ENCODE results near the gene UNC13B.

The UNC13B gene

DNA sequence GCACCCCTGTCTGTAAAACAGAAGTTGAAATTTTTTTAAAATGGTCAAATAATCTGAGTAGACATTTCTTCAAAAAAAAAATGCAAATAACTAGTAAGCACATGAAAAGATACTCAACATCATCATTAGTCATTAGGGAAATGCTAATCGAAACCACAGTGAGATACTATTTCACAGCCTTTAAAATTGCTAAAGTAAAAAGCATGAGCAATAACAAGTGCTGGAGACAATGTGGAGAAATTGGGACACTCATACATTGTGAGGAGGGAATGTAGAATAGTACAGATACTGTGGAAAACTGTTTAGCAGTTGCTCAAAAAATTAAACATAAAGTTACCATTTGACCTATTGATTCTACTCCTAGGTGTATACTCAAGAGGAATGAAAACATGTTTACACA lies 269.7 kb downstream of the UNC13B start:
- no peak for DNase-seq (ENCODE audit: low read depth in 2 of 2)

GRCh38 chr9:35432076-35432475 lies 270.3 kb downstream of the UNC13B start:
- no peak for DNase-seq (ENCODE audit: low read depth in 2 of 2)

DNA sequence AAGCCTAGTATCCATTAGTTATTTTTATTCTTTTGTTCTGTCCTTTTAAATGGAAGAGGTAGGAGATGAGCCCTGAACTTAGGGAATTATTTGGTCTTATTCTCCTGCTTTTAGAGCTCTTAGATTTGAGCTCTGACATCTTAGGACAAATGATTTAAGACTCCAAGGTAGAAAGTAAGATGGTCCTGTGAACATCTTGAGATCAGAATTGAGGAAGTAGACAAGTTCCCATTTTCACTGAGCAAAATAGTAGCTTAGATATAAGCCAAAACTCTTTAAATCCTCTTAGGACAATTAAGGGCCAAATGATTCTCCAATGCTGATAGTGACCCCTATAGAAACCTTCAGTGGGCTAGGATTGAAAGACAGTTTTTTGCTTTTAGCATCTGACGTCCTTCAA lies 275.1 kb downstream of the UNC13B start:
- no peak for DNase-seq (ENCODE audit: low read depth in 2 of 2)

DNA sequence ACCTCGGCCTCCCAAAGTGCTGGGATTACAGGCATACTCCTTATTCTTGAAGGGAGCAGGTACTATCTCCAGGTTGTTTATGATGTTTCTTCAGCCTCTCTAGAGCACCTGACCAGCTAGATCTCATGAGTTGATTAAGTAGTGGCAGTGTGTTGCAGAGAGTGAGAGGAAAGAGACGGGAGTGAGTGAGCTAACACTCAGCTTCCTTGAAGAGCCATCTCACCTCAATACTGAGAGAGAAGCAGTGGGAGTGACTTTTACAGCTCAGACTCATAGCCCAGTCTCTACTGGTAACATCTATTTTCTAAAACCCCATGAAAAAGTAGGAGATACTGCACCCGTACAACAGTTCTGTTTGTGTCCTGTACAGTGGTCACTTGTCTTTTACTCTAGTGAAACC lies 284.2 kb downstream of the UNC13B start:
- no peak for DNase-seq (ENCODE audit: low read depth in 2 of 2)

- no peak for DNase-seq (ENCODE audit: low read depth in 2 of 2)
Observed at GRCh38 chr9:35448496-35448895, 286.7 kb downstream of the UNC13B start.

GRCh38 chr9:35452481-35452880 lies 290.7 kb downstream of the UNC13B start:
- DNase-seq (ENCODE audit: low read depth in 2 of 2): no peak

DNA sequence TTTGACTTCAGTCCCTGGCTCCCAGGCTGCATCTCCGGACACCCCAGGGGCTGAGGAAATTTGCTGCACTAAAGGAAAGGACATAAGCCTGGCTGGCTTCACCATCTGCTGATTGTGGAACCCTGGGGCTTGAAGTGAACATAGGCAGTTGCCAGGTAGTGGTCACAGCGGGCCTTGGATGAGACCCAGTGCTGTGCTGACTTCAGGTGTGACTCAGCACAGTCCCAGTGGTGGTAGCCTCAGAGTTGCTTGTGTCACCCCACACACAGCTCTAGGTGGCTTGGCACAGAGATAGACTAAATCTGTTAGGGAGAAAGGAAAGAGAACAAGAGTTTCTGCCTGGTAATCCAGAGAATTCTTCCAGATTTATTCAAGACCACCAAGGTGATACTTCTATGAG lies 292.0 kb downstream of the UNC13B start:
- no peak for DNase-seq (ENCODE audit: low read depth in 2 of 2)
